Hepatocyte (in vitro differentiated cells): Measurements from ENCODE around the gene RNF227.

Experiments used
- CTCF ChIP-seq: fragments of 200-600 bp; sonication (generic); IDR thresholded peaks from 2 replicates; pipeline ENCODE4 v1.5.1; 2016; ENCODE audit warnings: antibody characterized with exemption, mild to moderate bottlenecking; ENCODE audit not compliant: poor library complexity
- EZH2 ChIP-seq: fragments of 200-600 bp; sonication (generic); IDR thresholded peaks from 2 replicates; pipeline ENCODE4 v1.6.1; 2016; ENCODE audit warnings: antibody characterized with exemption, mild to moderate bottlenecking, borderline replicate concordance
- EZH2phosphoT487 ChIP-seq: fragments of 200-600 bp; sonication (generic); IDR thresholded peaks from one replicate; pipeline ENCODE4 v1.6.1; 2018; ENCODE audit warnings: antibody characterized with exemption, mild to moderate bottlenecking, low read depth, moderate library complexity; ENCODE audit not compliant: unreplicated experiment, severe bottlenecking

DNA sequence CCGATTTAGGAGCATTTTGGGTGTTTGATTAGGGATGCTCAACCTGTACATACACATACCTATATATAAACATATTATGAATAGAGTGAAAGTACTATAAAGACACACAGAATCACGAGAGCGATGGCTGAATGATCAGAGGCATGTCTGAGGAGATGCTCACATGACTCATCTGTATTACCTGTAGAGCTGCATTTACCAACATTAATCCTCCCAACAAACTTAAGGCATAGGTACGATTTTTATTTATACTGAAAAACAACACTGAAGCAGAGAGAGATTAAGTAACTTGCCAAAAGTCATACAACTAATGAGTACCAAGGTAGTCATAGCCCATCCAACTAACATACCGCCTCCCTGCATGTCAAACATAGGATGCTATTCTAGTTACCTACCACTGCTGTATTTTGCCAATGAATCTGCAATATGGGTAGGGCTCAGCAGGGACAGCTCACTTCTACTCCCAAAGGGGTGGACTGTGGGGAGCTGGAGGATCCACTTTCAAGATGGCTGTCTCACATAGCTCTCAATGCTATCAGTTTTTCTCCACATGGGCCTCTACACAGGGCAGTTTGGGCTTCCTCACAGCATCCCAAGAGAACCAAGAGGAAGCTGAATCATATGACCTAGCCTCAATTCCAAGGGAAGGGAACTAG, 51.0 kb downstream of the RNF227 start:
- TF ChIP-seq CTCF (no peak), EZH2phosphoT487 (no peak), EZH2 (no peak)
